ENCODE measurements around the gene ATP6V0C.

DNA sequence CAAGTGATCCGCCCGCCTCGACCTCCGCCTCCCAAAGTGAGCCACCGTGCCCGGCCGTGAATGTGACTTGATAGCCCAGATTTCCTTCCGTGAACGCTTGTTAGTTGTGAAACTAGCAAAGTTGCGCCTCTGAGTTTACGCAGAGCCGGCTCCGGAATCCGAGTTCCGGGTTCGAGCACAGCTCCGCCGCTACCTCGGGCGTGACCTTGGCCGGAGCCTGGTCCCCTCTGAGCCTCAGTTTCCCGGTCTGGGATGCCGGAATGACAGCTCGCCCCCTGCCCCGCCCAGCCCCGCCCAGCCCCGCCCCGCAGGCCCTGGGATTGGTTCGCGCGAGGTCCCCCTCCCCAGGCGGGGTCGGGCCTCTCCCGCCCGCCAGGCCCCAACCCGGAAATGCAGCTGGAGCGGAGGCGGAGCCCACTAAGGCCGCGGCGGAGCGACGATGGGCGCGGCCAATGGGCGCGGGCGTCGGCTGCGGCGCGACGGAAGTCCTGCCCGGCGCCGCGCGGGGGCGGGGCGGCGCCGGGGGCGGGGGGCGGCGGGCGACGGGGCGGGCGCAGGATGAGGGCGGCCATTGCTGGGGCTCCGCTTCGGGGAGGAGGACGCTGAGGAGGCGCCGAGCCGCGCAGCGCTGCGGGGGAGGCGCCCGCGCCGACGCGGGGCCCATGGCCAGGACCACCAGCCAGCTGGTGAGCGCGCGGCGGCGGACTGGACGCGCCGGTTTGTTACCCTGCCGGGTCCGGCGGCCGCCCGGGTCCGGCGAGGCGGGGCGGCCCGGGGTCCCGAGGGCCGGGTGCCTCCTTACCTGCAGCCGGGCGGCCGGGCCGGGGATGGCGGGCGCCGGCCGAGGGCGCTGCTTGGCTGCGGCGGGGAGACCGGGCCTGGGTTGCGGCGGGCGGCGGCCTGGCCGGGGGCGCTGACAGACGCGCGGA lies 24.0 kb downstream of the ATP6V0C start, which contains the start of gene PDPK1:
- TF ChIP-seq, protein P1, sequence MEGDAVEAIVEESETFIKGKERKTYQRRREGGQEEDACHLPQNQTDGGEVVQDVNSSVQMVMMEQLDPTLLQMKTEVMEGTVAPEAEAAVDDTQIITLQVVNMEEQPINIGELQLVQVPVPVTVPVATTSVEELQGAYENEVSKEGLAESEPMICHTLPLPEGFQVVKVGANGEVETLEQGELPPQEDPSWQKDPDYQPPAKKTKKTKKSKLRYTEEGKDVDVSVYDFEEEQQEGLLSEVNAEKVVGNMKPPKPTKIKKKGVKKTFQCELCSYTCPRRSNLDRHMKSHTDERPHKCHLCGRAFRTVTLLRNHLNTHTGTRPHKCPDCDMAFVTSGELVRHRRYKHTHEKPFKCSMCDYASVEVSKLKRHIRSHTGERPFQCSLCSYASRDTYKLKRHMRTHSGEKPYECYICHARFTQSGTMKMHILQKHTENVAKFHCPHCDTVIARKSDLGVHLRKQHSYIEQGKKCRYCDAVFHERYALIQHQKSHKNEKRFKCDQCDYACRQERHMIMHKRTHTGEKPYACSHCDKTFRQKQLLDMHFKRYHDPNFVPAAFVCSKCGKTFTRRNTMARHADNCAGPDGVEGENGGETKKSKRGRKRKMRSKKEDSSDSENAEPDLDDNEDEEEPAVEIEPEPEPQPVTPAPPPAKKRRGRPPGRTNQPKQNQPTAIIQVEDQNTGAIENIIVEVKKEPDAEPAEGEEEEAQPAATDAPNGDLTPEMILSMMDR (IDR thresholded peaks at IDR 0.05) = peak in 1 of 4 experiments; percentile 22
- peak; percentile 40 for TF ChIP-seq POLR2AphosphoS5 (IDR thresholded peaks at IDR 0.05)
- peak; percentile 59 for TF ChIP-seq POLR2A (IDR thresholded peaks at IDR 0.05)

Data from prostate gland (tissue), 2 donors.